Pulmonary artery endothelial cell (primary cell): ENCODE measurements around the gene CRHR1. TPM values are rescaled to one million over a fixed set of nuclear protein-coding genes. Genes with fewer than 3 reads are reported as not detected.

Source experiments
- DNase-seq: peaks from one replicate; pipeline ENCODE4 v3.0.0-alpha.2; 2011; ENCODE audit warnings: low read depth, low spot score
- total RNA-seq: library from RNA; depleted of rRNA; stranded (reverse); fragments of >200 nt; gene quantifications from 2 replicates; pipeline ENCODE4 v1.2.3, GENCODE V29; 2014

CRHR1 gene
- total RNA-seq, 1 donor from 2014 or later = not detected

DNA sequence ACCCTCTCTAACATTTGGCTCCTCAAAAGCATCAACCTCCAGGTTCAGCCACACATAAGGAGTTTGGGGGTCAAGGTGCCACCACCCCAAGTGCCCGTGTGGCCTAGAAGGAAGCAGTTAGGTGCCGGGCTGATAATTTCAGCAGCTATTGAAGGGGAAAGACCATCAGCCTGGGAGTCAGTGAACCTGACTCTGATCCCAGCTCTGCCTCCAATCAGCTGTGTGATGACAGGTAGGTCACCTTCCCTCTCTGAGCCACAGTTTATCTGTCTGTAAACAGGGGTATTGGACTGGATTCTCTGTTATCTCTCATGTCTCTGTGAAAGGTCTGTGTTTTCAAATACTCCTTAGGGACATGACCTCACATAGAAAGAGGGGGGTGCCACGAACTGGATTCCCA, 3.9 kb downstream of the CRHR1 start:
- no peak for DNase-seq

DNA sequence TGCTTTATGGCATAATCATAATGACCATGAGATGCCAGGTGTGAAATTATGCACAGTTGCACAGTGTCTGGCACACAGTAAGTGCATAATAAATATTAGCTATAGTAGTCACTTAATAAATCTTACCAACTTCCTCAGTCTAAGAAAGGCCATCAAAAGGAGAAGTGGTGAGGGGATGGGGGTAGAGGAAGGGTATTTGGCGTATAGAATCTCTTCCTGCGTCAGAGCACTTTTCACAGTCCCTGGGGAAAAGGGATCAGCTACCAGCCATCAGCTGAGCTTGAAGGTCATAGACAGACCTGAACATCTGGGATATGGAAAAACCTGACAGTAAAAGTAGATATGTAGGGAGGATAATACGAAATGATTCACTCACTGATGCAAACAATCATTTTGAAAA, 5.8 kb downstream of the CRHR1 start:
- DNase-seq = no peak

DNA sequence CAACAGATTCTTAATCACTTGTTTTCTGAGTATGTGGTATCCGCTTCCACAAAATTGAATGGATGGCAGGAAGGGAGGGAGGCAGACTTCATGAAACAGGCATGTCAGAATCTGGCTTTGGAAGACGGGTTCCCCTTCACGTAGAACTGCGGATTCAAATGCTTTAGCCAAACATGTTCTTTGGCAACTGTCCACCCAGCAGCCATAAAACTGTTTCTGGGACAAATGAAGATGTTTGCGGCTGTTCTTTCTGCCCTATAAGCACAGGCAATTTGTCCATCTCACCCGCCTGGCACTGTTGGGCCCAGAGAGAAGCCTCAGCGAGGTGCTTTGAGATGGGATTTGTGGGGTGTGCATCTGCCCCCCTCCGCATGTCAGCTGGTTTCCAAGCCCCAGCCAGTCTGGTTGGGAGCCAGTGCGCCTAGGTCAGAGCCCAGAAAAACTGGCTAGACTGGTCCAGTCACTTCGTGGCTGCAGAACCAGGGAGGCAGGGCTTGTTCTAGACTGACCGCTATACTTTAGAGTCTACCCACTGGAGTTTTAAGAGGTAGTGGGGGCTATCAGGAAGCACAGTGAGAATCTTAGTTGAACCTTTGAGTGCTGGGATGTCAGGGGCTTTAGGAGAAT, 6.3 kb downstream of the CRHR1 start:
- no peak for DNase-seq

DNA sequence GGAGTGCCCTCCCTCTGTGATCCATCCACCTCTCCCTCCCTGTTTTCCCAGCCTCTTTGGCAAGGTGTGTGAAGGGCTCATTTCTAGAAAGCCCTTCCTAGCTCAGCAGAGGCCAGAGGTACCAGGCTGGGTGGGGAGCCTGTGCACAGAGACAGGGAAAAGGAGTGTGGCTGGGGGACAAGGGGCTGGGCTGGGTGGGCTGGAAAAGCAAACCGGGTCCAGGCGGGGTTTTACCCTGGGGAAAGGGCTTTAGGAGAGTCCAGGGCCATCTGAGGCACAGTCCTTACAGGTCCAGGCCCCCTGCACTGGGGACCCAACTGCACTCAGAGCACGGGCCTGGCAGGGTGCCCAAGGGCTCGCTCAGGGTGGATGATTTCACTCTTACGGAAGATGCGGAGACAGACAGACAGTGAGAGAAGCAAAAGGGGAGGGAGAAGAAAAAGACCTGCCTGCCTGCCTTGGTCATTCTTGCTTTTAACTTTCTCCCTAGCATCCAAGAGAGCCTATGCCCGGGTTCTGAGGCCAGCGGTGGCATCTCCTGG, 7.0 kb downstream of the CRHR1 start:
- no peak for DNase-seq

DNA sequence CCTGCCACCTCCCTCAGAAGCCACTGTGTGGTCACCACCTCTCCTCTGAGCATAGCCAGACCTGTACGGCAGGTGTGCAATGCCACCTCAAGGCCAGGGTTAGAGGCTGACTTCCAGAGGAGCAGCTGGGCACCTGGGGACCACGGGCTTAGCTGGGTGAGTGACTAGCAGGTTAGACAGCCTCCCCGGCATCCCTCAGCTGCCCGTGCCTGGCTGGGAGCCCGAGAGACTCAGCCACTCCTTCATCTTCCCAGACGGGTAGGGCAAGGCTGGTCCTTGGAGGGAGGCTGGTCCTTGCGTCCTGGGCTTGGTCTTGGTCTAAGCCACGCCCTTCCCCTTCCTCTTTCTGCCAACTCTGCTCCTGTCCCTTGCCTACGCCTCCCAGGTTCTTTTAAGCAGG, 7.8 kb downstream of the CRHR1 start:
- DNase-seq = no peak

DNA sequence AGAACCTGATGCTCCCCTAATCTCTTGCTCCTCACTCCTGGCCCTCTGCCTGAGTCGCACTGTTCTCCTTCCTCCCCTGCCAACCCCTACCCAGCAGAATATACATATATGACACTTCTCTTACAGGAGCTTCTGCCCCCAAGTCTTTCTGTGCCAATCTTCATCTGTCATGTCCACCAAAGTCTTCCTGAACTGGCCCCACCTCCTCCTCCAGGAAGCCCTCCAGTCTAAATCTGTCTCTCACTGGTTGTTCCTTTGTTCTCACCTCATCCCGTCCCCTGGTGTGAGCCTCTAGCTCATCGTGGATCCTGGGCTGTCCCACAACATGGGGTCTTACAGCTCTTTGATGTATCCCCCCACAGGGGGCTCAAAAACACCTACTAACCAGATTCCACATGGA, 8.3 kb downstream of the CRHR1 start:
- no peak for DNase-seq

DNA sequence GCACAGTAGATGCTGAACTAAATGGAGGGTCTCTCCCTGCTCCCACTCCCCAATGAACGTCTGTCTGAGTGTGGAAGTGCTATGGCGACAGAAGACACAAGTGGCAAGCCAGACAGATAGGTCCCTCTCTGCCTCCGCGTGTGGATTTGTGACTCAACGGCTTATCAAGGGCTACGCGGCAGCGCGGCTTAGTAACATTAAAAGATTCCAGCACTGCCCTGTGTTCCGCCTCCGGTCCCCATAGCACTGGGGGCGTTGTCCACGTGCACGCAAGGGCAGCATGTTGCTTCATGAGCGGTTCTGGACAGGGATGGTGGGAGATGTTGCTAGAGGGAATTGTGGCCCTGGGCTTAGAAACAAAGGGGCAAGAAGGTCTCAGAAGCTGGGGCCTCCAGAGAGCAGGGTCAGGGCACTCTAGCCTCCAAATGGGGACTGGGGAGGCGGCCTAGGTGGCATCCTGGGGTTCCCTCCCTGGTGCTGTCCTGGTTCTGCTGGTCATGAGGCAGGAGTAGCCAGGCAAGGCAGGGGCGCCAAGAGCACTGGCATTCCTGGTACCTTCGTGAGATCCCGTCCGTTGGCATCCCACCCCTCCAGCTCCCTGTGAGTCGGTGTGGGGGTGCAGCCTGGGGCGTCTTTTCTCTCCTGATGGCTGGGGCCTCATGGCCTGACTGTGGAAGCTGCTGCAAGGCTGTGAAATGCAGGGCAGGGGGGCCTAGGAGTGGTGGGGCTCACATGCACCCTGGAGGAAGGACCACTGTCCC, 9.1 kb downstream of the CRHR1 start:
- no peak for DNase-seq

DNA sequence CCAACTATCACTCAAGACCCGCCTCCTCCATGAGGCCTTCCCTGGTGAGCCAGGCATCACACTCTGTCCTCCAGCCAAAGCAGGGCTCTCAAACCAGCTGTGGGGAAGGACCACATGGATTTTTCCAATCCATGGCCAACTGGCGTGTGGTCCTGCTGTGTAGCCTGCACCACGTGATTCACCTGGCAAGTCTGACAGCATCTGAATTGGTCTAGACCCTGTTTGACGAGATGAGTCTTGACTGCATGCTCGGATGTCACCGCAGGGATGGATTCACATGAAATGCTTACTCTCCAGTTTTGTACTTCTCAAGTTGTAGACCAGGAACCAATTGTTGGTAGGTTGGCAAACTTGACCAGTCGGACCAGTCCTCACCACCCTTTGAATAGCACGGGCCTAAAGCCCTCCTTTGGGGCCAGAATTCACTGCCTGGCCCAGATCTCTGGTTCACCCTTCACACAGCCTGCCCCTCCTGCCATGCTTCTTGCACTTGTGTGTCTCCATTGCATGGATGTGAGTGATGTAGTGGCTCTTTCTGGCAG, 9.9 kb downstream of the CRHR1 start:
- DNase-seq = no peak

DNA sequence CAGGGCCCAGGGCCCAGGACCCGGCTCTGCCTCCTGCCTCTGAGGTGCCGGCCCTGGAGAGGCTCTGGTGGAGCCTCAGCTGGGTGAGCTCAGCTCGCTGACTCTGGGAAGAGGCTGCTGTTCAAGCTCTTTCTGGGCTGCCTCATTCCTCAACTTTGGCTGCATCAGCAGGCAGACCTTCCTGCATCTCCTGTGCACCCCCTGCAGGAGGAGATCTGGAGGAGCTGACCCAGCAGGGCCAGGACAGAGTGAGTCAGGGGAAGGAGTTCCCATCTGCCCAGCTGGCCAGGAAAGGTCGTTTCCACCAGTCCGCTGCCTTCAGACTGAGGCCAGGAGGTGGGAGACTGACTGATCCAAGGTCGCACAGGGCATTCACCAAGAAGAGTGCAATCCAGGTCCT, 10.7 kb downstream of the CRHR1 start:
- DNase-seq = no peak

DNA sequence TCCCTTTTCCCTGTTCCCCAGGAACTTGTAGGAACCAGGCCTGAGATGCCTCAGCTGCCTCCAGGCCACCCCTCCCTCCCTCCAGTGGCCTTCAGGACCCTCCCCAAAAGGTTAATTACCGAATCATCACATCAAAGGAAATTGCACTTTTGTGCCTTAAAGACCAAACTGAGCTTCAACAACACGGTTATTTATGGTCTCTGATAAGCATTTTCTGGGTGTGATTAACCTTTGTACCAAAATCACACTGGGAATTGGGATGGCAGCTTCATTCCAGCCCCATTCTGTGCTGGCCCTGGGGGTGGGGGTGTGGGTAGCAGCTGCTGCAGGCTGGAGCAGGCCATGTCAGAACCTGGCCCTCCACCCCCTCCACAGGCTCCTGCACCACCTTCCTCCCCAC, 16.7 kb downstream of the CRHR1 start:
- DNase-seq = no peak

DNA sequence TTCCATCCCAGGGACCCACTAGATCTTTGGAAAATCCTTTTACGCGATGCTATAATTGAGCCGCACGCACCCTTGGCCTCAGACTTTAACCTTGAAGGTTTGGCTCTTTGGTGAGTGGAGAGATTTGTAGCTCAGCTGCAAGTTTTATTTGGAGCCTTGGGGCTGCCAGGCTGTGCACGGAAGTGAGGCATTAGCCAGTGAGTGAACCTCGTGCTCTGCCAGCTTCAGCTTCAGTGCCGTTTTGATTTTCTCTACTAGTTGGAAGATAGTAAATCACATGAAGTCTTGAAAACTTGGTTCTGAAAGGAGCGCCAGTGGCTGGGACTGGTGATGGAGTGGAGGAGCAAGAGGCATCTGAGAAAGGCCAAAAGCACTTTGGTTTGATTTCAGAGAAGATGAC, 17.3 kb downstream of the CRHR1 start:
- no peak for DNase-seq

DNA sequence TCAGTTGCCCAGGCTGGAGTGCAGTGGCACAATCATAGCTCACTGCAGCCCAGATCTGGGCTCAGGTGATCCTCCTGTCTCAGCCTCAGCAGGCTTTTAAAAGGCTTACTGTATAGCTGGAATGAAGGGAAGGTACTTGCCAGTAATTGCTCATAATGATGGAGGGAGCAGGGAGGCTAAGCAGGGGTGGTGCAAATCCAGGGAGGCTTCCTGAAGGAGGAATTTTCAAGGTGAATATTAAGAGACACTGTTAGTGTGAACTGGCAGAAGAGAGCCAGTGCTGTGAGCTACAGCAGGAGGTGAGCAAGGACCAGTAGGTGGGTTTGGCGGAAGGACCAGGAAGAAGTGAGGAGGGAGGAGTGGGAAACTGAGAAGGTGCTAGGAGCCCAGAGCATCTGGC, 24.7 kb downstream of the CRHR1 start:
- DNase-seq = no peak

DNA sequence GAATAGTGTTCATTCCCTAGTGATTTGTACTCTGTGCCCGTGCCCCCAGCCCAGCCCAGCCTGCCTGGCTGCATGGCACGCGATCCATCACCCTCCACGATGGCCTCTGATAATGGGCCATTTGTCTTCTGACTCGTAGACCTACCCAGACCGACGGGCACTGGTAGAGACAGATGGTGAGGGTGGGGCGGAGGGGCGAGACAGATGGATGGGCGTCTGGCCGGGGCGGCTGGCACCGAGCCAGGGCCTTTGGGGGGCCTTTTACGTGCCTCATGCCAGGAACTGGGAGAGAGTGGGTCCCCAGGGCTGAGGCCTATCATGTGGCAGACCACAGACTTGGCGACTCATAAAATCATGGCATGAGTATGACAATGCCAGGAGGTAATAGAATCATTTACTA, 25.4 kb downstream of the CRHR1 start:
- no peak for DNase-seq

DNA sequence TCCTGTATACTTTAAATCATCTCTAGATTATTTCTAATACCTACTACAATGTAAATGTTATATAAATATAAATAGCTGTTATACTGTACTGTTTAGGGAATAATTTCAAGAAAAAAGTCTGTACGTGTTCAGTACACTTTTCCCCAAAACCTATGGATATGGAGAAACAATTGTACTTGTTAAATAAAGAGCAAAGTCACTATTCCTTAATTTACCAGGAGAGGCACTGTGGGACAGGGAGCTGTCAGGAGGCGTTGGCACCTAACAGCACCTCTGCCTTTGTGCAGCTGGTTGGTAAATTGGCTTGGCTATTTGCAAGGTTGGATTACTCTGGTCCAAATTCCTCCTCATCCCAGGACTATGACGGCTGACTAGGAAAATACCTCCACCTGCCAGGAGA, 28.0 kb downstream of the CRHR1 start:
- no peak for DNase-seq

DNA sequence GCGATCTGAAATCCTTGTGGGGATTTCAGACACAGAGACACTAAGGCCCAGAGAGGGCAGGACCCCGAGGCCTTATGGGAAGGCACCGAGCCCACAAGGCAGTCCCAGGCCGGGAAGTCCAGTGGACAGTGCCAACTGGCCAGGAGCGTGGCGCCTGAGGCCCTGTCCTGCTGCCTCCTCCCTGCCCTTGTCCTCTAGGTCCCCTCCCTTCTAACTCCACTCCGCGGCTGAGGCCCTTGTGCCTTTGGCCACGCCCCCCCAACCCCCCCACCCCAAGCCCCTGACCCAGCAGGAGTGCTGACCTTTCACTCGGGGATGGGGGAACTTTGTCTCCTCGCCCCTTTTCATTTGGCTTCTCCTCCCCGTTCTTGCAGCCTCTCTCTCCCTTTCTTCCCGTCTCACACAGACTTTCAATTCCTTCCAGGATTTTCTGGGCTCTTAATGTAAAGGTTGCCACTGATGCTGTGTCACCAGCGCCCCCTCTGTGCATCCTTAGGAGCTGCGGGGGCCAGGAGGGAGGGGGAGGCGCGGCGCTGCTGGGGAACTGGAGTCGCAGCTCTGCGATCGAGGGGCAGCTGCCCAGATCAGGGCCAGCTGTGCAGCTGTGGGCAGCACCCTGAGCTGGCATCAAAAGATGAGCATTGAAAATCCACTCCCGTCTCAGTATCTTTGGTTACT, 29.1 kb downstream of the CRHR1 start:
- DNase-seq = no peak

DNA sequence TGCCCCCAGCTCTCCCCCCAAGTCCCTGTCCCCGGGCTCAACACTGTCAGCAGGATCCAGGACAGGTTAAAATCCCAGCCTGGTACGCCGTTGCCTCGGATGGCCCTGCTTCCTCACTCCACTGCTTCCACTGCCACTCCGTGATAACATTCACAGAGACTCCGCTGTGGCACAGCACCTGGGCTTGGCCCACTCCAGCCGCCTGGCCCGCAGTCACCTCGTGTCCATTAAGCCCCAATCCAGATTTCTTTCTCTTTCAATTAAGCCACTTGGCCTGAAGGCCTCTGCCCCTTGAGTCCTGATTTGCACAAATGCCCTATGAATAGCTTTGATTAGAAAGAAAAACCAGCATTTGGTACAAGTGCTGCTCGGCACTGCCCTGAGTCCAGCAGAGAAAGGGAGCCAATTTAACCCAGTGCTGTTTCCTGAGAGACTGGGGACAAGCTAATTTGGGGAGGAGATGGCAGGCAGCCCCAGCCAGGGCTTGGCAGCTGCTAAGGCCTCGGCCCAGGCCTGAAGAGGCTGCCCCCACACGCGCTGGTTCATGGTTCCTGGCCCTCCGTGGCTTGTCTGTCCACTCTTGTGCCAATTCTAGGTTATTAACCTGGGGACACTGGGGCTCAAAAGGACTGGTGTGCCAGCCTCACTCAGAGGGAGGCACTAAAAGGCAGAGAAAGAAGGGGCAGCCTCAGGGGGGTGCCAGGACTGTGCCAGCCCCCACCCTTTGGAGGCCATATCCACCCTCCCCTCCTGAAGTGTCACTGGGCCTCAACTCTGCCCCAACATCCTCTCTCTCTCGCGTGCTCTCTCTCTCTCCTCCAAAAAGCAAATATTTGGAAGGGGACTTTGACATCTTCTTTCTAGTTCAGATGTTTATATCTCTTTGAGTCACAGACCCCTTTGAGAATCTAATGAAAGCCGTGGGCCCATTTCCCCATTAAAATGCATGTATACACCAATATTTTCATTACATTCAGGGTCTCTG, 30.8 kb downstream of the CRHR1 start:
- DNase-seq = no peak

DNA sequence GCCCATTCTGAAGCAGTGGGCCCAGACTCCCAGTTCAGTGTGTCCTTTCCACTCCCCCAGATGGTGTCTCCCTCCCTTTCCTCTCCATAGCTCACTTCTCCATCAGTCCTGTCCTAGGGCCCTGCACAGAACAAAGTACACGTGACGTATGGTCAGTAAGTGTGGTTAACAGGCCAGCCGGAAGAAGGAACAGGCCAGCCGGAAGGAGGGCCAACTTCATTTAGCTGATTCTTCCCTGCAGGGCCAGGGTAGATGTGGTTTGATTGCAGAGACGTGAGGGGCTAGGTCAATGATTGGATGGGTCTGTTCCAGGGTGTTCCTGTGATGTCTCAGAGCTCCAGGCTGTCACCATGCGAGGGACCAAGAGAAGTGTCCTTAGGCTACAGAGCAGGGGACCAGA, 31.6 kb downstream of the CRHR1 start:
- DNase-seq = no peak

DNA sequence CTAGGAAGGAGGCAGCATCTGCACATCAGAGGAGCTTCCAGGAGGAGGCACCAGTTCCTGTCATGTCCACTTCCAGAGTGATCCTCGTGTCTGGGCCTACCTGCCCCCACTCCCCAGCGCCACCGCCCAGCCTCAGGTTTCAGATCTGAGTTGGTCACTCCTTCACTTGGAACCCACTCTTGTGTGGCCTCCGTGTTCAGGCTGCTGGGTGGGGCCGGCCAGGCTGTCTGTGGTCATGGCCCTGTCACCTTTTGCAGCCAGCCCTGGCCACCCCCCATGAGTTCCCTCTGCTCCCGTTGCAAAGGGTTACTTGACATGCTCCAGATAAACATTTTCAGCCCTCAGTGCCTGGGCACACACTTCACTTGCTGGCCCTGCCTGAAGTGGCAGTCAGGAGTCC, 33.9 kb downstream of the CRHR1 start:
- DNase-seq = no peak

DNA sequence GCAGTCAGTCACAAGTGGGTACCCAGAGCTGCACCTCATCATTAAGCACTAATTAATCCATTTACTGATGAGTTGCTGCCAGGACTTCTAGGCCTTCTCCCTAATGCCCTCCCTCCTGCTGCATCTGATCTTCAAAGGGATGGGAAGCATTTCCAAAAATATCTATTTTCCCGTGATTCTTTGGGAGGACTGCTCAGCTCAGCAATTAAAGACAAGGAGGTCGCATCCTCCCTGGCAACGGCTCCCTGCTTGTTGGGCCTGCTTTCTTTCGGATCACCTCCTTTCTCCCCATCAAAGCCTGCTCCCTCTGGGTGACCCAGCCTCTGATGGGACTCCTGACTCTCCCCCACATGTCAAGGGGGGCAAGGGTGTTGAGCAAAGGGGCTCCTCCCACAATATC, 34.6 kb downstream of the CRHR1 start:
- no peak for DNase-seq

DNA sequence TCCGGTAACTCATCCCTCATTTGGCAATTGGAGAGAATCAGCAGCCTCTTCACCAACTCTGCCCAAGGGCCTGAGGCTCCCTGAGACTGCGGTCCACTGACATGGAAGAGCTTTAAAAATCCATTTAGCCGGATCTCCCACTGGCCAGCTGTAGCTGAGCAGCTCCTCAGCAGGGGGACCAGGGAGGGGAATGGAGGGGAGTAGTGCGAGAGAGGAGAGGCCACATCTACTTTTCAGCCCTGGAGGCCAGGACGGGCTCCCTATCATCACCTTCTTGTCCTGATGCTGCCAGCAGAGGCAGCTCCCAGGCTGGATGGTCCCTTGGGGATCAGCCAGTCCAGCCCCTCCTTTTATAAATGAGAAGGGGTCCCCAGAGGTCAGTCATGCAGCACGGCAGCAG, 35.5 kb downstream of the CRHR1 start:
- DNase-seq = no peak
